ENCODE measurements around the gene LRRC4B. TPM values are rescaled to one million over a fixed set of nuclear protein-coding genes. Genes with fewer than 3 reads are reported as not detected.

The LRRC4B gene
- under 0.01 TPM in 1 of 2 replicates, not detected in the other for total RNA-seq

GRCh38 chr19:50567882-50568727 is at the start of gene LRRC4B:
LRRC4B (minus strand) TSS chr19:50568435; CDS start chr19:50548838, 19,597 bp downstream.

GRCh38 chr19:50513746-50514345 is 54.4 kb downstream of the LRRC4B start, which contains the start of gene ASPDH:
ASPDH (minus strand) TSS chr19:50513913; CDS start chr19:50513823, 90 bp downstream.

DNA sequence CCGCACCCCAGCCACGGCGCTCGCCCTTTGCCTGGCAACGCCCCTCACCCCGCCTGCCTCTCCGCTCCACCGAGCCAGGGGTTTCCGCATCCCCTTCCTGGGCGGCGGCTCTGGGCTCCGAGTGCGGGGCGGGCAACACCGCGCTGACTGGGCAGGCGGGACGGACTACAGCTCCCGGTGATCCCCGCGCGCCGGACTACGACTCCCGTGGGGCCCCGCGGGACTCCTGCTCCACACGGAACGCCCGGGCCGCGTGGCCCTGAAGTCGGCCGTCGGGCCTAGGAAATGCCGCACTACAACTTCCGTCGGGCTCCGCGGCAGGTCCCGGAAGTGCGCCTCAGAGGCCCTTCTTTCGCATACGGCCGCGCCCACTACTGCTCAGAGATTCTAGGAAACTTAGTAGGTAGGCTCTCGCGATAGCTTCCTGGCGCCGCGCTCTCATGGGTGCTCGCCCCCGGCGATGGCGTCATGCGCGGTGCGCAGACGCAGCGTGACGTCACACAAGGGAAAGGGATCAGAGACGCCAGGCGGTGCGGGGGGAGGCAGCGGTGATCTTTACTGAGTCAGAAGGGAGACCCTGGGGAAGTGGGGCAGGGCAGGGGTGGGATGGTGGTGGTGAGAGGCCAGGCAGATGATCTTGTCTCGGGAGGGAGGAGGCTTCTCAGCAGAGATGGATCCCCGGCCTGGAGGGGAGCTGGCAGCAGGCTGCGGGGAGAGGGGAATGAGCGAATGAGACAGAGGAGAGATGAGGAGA is 57.0 kb downstream of the LRRC4B start, which contains the start of gene JOSD2:
Gene JOSD2 (minus strand): TSS at position 123 of the 754 bp plus-strand sequence. CDS start 760 bp downstream, outside the sequence.

DNA sequence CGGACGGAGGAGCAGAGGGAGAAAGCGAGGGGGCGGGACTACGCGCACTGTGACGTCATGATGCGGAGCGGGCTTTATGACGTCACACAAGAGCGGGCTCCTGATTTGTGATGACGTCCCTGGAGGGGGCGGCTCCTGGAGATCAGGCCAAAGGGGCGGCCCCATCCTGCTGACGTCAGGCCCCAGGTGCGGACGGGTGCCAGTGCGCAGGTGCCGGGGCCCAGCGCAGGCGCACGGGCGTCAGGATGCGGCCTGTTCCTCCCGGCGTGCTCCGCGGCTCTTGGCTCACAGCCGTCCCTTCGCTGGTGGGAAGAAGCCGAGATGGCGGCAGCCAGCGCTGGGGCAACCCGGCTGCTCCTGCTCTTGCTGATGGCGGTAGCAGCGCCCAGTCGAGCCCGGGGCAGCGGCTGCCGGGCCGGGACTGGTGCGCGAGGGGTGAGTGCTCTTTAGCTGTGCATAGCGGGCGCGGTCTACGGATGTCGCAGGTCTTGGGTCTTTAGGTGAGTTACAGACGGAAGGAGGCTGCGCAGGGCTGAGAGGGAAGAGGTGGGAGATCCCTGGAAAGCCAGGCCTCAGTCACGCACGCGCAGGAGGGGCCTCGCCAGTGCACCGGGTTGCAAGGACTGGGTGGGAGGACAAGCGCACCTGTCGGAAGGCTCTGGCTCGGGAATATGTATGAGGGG is 91.9 kb downstream of the LRRC4B start, which contains the start of the genes EMC10 and GARIN5A:
Gene EMC10 (plus strand): TSS at position 284 of the 683 bp plus-strand sequence. CDS start 38 bp downstream, at position 322.
Gene GARIN5A (minus strand): TSS at position 625 of the 683 bp plus-strand sequence. CDS start 460 bp downstream, at position 165.

Other genes starting within 250 kb of the LRRC4B start
- gene KCNC3, start 239.1 kb downstream of the LRRC4B start, total RNA-seq = under 0.01 and 0.38 TPM in 2 replicates
- gene NAPSA, start 202.8 kb downstream of the LRRC4B start, total RNA-seq = 0.19 TPM in 1 of 2 replicates, not detected in the other
- gene NR1H2, start 192.0 kb downstream of the LRRC4B start, total RNA-seq = 45.5 and 67.3 TPM in 2 replicates
- gene POLD1, start 184.1 kb downstream of the LRRC4B start, total RNA-seq = 65.4 and 79.4 TPM in 2 replicates
- not detected in 2 replicates for gene SPIB, start 149.5 kb downstream of the LRRC4B start, total RNA-seq
- gene MYBPC2, start 135.5 kb downstream of the LRRC4B start, total RNA-seq = not detected in 2 replicates
- gene EMC10, start 91.9 kb downstream of the LRRC4B start, total RNA-seq = 31.6 and 54.2 TPM in 2 replicates
- gene GARIN5A, start 91.6 kb downstream of the LRRC4B start, total RNA-seq = not detected in 2 replicates
- gene JOSD2, start 57.2 kb downstream of the LRRC4B start, total RNA-seq = 14.7 and 16.7 TPM in 2 replicates
- 0.19 TPM in 1 of 2 replicates, not detected in the other for gene ASPDH, start 54.5 kb downstream of the LRRC4B start, total RNA-seq
- 0.19 TPM in 1 of 2 replicates, not detected in the other for gene SYT3, start 71.4 kb upstream of the LRRC4B start, total RNA-seq
- gene C19orf81, start 81.0 kb upstream of the LRRC4B start, total RNA-seq = 0.57 and 1.1 TPM in 2 replicates
- under 0.01 and 0.19 TPM in 2 replicates for gene SHANK1, start 151.4 kb upstream of the LRRC4B start, total RNA-seq
- gene CLEC11A, start 154.9 kb upstream of the LRRC4B start, total RNA-seq = 1.0 and 2.3 TPM in 2 replicates
- not detected in 2 replicates for gene GPR32, start 202.0 kb upstream of the LRRC4B start, total RNA-seq
- gene ACP4, start 222.0 kb upstream of the LRRC4B start, total RNA-seq = not detected in 2 replicates